ENCODE results near the gene IL7R.
A peak's percentile ranks its signal among the peaks of the same experiment; 100 is the strongest.
"Not testable (repeated sequence)": the region's sequence is repeated elsewhere in the genome, so short reads cannot be mapped to it uniquely, and the experiment has no call there.

The IL7R gene

GRCh38 chr5:35842856-35843255, 13.8 kb upstream of the IL7R start:
- DNase-seq = no peak

GRCh38 chr5:35845508-35845907, 11.2 kb upstream of the IL7R start:
- DNase-seq = not testable (repeated sequence)

GRCh38 chr5:35847491-35847890, 9.2 kb upstream of the IL7R start:
- DNase-seq = no peak

GRCh38 chr5:35847961-35848360, 8.7 kb upstream of the IL7R start:
- no peak for DNase-seq

GRCh38 chr5:35849860-35850259, 6.8 kb upstream of the IL7R start:
- no peak for DNase-seq

GRCh38 chr5:35850967-35851680, 5.6 kb upstream of the IL7R start:
- no peak for DNase-seq

- DNase-seq = peak; percentile 75
Observed at GRCh38 chr5:35852084-35852734, 4.5 kb upstream of the IL7R start.

GRCh38 chr5:35852773-35853172, 3.9 kb upstream of the IL7R start:
- DNase-seq = peak; percentile 43

GRCh38 chr5:35853631-35854030, 3.1 kb upstream of the IL7R start:
- DNase-seq = peak; percentile 89

- peak; percentile 96 for DNase-seq
Observed at GRCh38 chr5:35854248-35854647, 2.4 kb upstream of the IL7R start.

GRCh38 chr5:35855187-35855586, 1.5 kb upstream of the IL7R start:
- DNase-seq = peak; percentile 49

GRCh38 chr5:35856186-35856764, 416 bp upstream of the IL7R start:
- DNase-seq = peak; percentile 46

GRCh38 chr5:35857606-35858205, 1.0 kb downstream of the IL7R start:
- DNase-seq = peak; percentile 55

GRCh38 chr5:35859101-35859661, 2.5 kb downstream of the IL7R start:
- peak; percentile 67 for DNase-seq

- DNase-seq = no peak
Observed at GRCh38 chr5:35860686-35861085, 4.0 kb downstream of the IL7R start.

- peak; percentile 32 for DNase-seq
Observed at GRCh38 chr5:35861718-35862117, 5.0 kb downstream of the IL7R start.

- DNase-seq = no peak
Observed at GRCh38 chr5:35862126-35862525, 5.4 kb downstream of the IL7R start.

GRCh38 chr5:35863159-35863558, 6.5 kb downstream of the IL7R start:
- DNase-seq = peak; percentile 27

GRCh38 chr5:35867998-35868397, 11.3 kb downstream of the IL7R start:
- DNase-seq = no peak

GRCh38 chr5:35869685-35870277, 13.1 kb downstream of the IL7R start:
- DNase-seq = no peak

GRCh38 chr5:35870605-35871004, 13.9 kb downstream of the IL7R start:
- no peak for DNase-seq

- peak; percentile 6 for DNase-seq
Observed at GRCh38 chr5:35876454-35876853, 19.8 kb downstream of the IL7R start.

- peak; percentile 13 for DNase-seq
Observed at GRCh38 chr5:35876922-35877321, 20.2 kb downstream of the IL7R start.
